HCT116 (cell line): ENCODE results near the gene SELPLG. TPM values are rescaled to one million over a fixed set of nuclear protein-coding genes. Genes with fewer than 3 reads are reported as not detected.

Source experiments
- ATAC-seq: fragments of 200-7000 bp; cut with Tn5 transposase; 2 replicates; pipeline ENCODE4 v1.9.1; 2020; ENCODE audit warnings: mild to moderate bottlenecking, moderate library complexity
- BruUV-seq: library from RNA; stranded (reverse); fragments of 400-500 nt; replicated peaks from 2 replicates; lab custom pipeline; 2021; lab: Mats Ljungman, UMichigan
- CTCF ChIA-PET: fragments of 300-600 bp; sonication (Branson Sonifier 250); formaldehyde crosslinking; loops from one replicate; lab custom pipeline; 2021; ENCODE audit warnings: antibody characterized with exemption; lab: Charles Lee
- POLR2A ChIA-PET: fragments of 300-600, 350-600 bp; sonication (Branson Sonifier 250); formaldehyde crosslinking; loops from one replicate; lab custom pipeline; 2021; ENCODE audit warnings: antibody characterized with exemption; lab: Charles Lee
- RAD21 ChIA-PET, 2 experiments: fragments of 300-600 bp; sonication (Branson Sonifier 250); formaldehyde crosslinking; loops; one replicate each; lab custom pipeline; 2023; ENCODE audit warnings: low total read pairs in 2 of 2; ENCODE audit not compliant: uncharacterized antibody in 2 of 2, unreplicated experiment in 2 of 2, low non-redundant PET in 1 of 2; lab: Charles Lee
- DNase-seq: peaks from one replicate; pipeline ENCODE4 v3.0.0-alpha.2; 2010; ENCODE audit warnings: low read depth, low spot score
- H2AFZ ChIP-seq: fragments of 200-600 bp; shearing (Covaris generic), sonication (generic); 2 replicates; pipeline ENCODE4 v1.6.1; 2017; ENCODE audit warnings: low read depth, mixed run types, mixed read lengths, antibody characterized with exemption, low read length; ENCODE audit not compliant: poor library complexity, severe bottlenecking
- H3K27ac ChIP-seq: 2 replicates; pipeline ENCODE4 v1.5.1; 2012; ENCODE audit warnings: low read depth, low read length
- H3K27me3 ChIP-seq: fragments of 200-600 bp; sonication (generic); 2 replicates; pipeline ENCODE4 v1.6.1; 2016; ENCODE audit warnings: mixed run types, low read length, mixed read lengths; ENCODE audit not compliant: insufficient read depth
- H3K36me3 ChIP-seq, 2 experiments: fragments of 200-500 bp in 1 of 2; fragments of 200-600 bp in 1 of 2; sonication (Bioruptor generic) in 1 of 2; sonication (generic) in 1 of 2; 2 replicates each; pipeline versions ENCODE4 v1.5.1 to v1.6.1; 2014 to 2016; ENCODE audit warnings: low read length in 2 of 2, inconsistent platforms in 1 of 2, mixed read lengths in 1 of 2, mixed run types in 1 of 2; ENCODE audit not compliant: insufficient read depth in 2 of 2, control insufficient read depth in 1 of 2
- H3K4me1 ChIP-seq, 2 experiments: fragments of 200-600 bp in 1 of 2; sonication (generic) in 1 of 2; 2 replicates each; pipeline versions ENCODE4 v1.5.1 to v1.6.1; 2012 to 2017; ENCODE audit warnings: low read length in 2 of 2, inconsistent platforms in 1 of 2, mild to moderate bottlenecking in 1 of 2, mixed read lengths in 1 of 2, mixed run types in 1 of 2, moderate library complexity in 1 of 2; ENCODE audit not compliant: insufficient read depth in 2 of 2, control insufficient read depth in 1 of 2
- H3K4me2 ChIP-seq: fragments of 200-600 bp; sonication (generic); 2 replicates; pipeline ENCODE4 v1.6.1; 2017; ENCODE audit warnings: mixed run types, low read length, mixed read lengths
- H3K4me3 ChIP-seq, 2 experiments: fragments of 200-600 bp in 1 of 2; sonication (generic) in 1 of 2; replicated peaks in 1 of 2; 2 replicates each; pipeline ENCODE4 v1.5.1; 2011 to 2016; ENCODE audit warnings: low read length in 2 of 2, control low read depth in 1 of 2, low read depth in 1 of 2, mild to moderate bottlenecking in 1 of 2, mixed read lengths in 1 of 2, mixed run types in 1 of 2
- H3K79me2 ChIP-seq: fragments of 200-600 bp; sonication (generic); 2 replicates; pipeline ENCODE4 v1.6.1; 2017; ENCODE audit warnings: mild to moderate bottlenecking, mixed run types, low read length, moderate library complexity, mixed read lengths; ENCODE audit not compliant: insufficient read depth
- H3K9ac ChIP-seq: fragments of 200-600 bp; sonication (generic); 2 replicates; pipeline ENCODE4 v1.6.1; 2016; ENCODE audit warnings: low read length, mixed read lengths
- H3K9me2 ChIP-seq: fragments of 200-600 bp; sonication (generic), shearing (Covaris generic); 2 replicates; pipeline ENCODE4 v1.6.1; 2017; ENCODE audit warnings: mixed run types, mild to moderate bottlenecking, moderate library complexity; ENCODE audit not compliant: insufficient read depth
- H3K9me3 ChIP-seq, 2 experiments: fragments of 200-500 bp in 1 of 2; fragments of 200-600 bp in 1 of 2; sonication (Bioruptor generic) in 1 of 2; sonication (generic) in 1 of 2; 2 replicates each; pipeline ENCODE4 v1.6.1; 2014 to 2017; ENCODE audit warnings: low read length in 2 of 2, mixed read lengths in 2 of 2, inconsistent platforms in 1 of 2, low read depth in 1 of 2, mild to moderate bottlenecking in 1 of 2, mixed run types in 1 of 2, moderate library complexity in 1 of 2; ENCODE audit not compliant: control insufficient read depth in 1 of 2, insufficient read depth in 1 of 2
- H4K20me1 ChIP-seq: fragments of 200-600 bp; sonication (generic), shearing (Covaris generic); 2 replicates; pipeline ENCODE4 v1.6.1; 2017; ENCODE audit warnings: mixed run types, mild to moderate bottlenecking, moderate library complexity; ENCODE audit not compliant: insufficient read depth
- CBX3 ChIP-seq: IDR thresholded peaks from 2 replicates; pipeline ENCODE4 v1.6.1; 2012; ENCODE audit warnings: low read depth
- CEBPB ChIP-seq: IDR thresholded peaks from 2 replicates; pipeline ENCODE4 v1.6.1; 2012; ENCODE audit warnings: low read depth
- CTCF ChIP-seq, 3 experiments: fragments of 200-600 bp in 1 of 3; sonication (generic) in 1 of 3; IDR thresholded peaks in 2 of 3; conservative IDR thresholded peaks in 1 of 3; 2 replicates each; pipeline ENCODE4 v1.5.1; 2012 to 2017; ENCODE audit warnings: low read depth in 2 of 3, low read length in 2 of 3, antibody characterized with exemption in 1 of 3, borderline replicate concordance in 1 of 3, control low read depth in 1 of 3, mild to moderate bottlenecking in 1 of 3, mixed read lengths in 1 of 3, mixed run types in 1 of 3, moderate library complexity in 1 of 3; ENCODE audit not compliant: insufficient read depth in 1 of 3
- EGR1 ChIP-seq: IDR thresholded peaks from 2 replicates; pipeline ENCODE4 v1.6.1; 2012; ENCODE audit warnings: low read depth
- ELF1 ChIP-seq: IDR thresholded peaks from 2 replicates; pipeline ENCODE4 v1.6.1; 2012; ENCODE audit warnings: low read depth, borderline replicate concordance
- EZH2 ChIP-seq: fragments of 200-600 bp; sonication (generic); IDR thresholded peaks from 2 replicates; pipeline ENCODE4 v1.6.1; 2017; ENCODE audit warnings: antibody characterized with exemption, mixed run types
- EZH2phosphoT487 ChIP-seq: fragments of 200-600 bp; IDR thresholded peaks from 2 replicates; pipeline ENCODE4 v1.6.1; 2018; ENCODE audit warnings: antibody characterized with exemption, borderline replicate concordance
- FOSL1 ChIP-seq: IDR thresholded peaks from 2 replicates; pipeline ENCODE4 v1.6.1; 2012; ENCODE audit warnings: low read depth
- JUND ChIP-seq: IDR thresholded peaks from 2 replicates; pipeline ENCODE4 v1.6.1; 2012
- MAX ChIP-seq: IDR thresholded peaks from 2 replicates; pipeline ENCODE4 v1.6.1; 2012
- POLR2AphosphoS5 ChIP-seq: IDR thresholded peaks from 2 replicates; pipeline ENCODE4 v1.6.1; 2011; ENCODE audit warnings: mild to moderate bottlenecking, low read depth, low read length, moderate library complexity
- REST ChIP-seq: IDR thresholded peaks from 2 replicates; pipeline ENCODE4 v1.6.1; 2012; ENCODE audit warnings: low read depth
- SIN3A ChIP-seq: IDR thresholded peaks from 2 replicates; pipeline ENCODE4 v1.6.1; 2012; ENCODE audit warnings: low read depth
- SP1 ChIP-seq: IDR thresholded peaks from 2 replicates; pipeline ENCODE4 v1.6.1; 2012; ENCODE audit warnings: low read depth
- SRF ChIP-seq: IDR thresholded peaks from 2 replicates; pipeline ENCODE4 v1.6.1; 2012; ENCODE audit warnings: low read depth
- YY1 ChIP-seq: IDR thresholded peaks from 2 replicates; pipeline ENCODE4 v1.6.1; 2011; ENCODE audit warnings: low read length, low read depth, moderate library complexity, mild to moderate bottlenecking; ENCODE audit not compliant: insufficient replicate concordance; ENCODE audit errors: extremely low read depth
- ZBTB33 ChIP-seq: IDR thresholded peaks from 2 replicates; pipeline ENCODE4 v1.6.1; 2011; ENCODE audit warnings: mild to moderate bottlenecking, low read length, moderate library complexity; ENCODE audit not compliant: insufficient replicate concordance; ENCODE audit errors: extremely low read depth
- ZFX ChIP-seq: fragments of 450-650 bp; IDR thresholded peaks from 2 replicates; pipeline ENCODE4 v1.6.1; 2017
- ZNF274 ChIP-seq: fragments of 200-500 bp; sonication (Bioruptor generic); IDR thresholded peaks from 2 replicates; pipeline ENCODE4 v1.6.1; 2014; ENCODE audit warnings: mild to moderate bottlenecking, low read depth, low read length, inconsistent platforms
- intact Hi-C: fragments of 100-400 bp; cut with micrococcal nuclease; formaldehyde crosslinking; loops from 2 replicates; pipeline ENCODE4 v1.10.0; 2022
- total RNA-seq: library from RNA; stranded (reverse); gene quantifications from one replicate; pipeline ENCODE4 v1.2.1, GENCODE V29; 2021; ENCODE audit not compliant: unreplicated experiment

SELPLG gene
- total RNA-seq, 1 experiment from 2014 or later, result 1.2 TPM

- no peaks in the 10 kb centered on the region for H3K79me2 ChIP-seq
- no peak overlapping the region for H2AFZ ChIP-seq
- peak overlapping the region; percentile 65 for H3K4me2 ChIP-seq
- no TSS peak for BruUV-seq
- H3K9me2 ChIP-seq, result no peaks in the 10 kb centered on the region
- DNase-seq (peak; percentile 59), ATAC-seq (peak; percentile 79)
- peak overlapping the region; percentile 12; the same call in 1 of the 2 replicates for H3K9ac ChIP-seq
- CTCF ChIA-PET, result no interaction called here
- no peaks in the 10 kb centered on the region for H4K20me1 ChIP-seq
- peak overlapping the region in 1 of 2 experiments; percentile 9; a peak in 2 of 4 replicates for H3K4me3 ChIP-seq
- peaks cover 0 to 10% of the 10 kb centered on the region in 2 experiments; a peak in 2 of 4 replicates for H3K36me3 ChIP-seq
- H3K4me1 ChIP-seq, result peaks cover 76 to 99% of the 10 kb centered on the region in 2 experiments
- H3K9me3 ChIP-seq, result no peaks in the 10 kb centered on the region
- POLR2A ChIA-PET, result no interaction called here
- RAD21 ChIA-PET, result no interaction called here
- peak overlapping the region; percentile 49 for H3K27ac ChIP-seq
- H3K27me3 ChIP-seq, result no peaks in the 10 kb centered on the region
- intact Hi-C loops, result no loop called here
- TF ChIP-seq CBX3 (peak; percentile 69; the same call in 1 of the 2 replicates), SRF (no peak), EGR1 (no peak), ZBTB33 (no peak), POLR2AphosphoS5 (peak; percentile 42), EZH2phosphoT487 (no peak), CEBPB (0 out of 2 replicates have a peak, but pooled peaks have one; percentile 26), SP1 (peak; percentile 75), YY1 (no peak), EZH2 (no peak), MAX (peak; percentile 64), ELF1 (no peak), ZNF274 (no peak), SIN3A (peak; percentile 53; the same call in 1 of the 2 replicates), ZFX (no peak), CTCF (IDR thresholded peaks at IDR 0.05 in 2 of 3, conservative IDR thresholded peaks at IDR 0.05 in 1 of 3; ENCODE audit: borderline replicate concordance in 1 of 3, insufficient read depth in 1 of 3, low read depth in 2 of 3, low read length in 2 of 3) (no peak), JUND (peak; percentile 90), REST (no peak), FOSL1 (peak; percentile 87)
These were observed 10.5 kb upstream of the SELPLG start for GRCh38 chr12:108643941-108644810.
